MCF 10A (cell line): ENCODE results near the gene HEMGN. TPM values are rescaled to one million over a fixed set of nuclear protein-coding genes. Genes with fewer than 3 reads are reported as not detected.

Source experiments
- BruUV-seq: library from RNA; stranded (reverse); fragments of 400-500 nt; replicated peaks from 2 replicates; lab custom pipeline; 2021; lab: Mats Ljungman, UMichigan
- CTCF ChIA-PET: fragments of 300-600 bp; sonication (Branson Sonifier 250); formaldehyde crosslinking; extraction: SDS; loops from one replicate; lab custom pipeline; 2021; ENCODE audit warnings: antibody characterized with exemption, inconsistent platforms; lab: Yijun Ruan, JAX
- POLR2A ChIA-PET: fragments of 300-600, 350-650 bp; sonication (Branson Sonifier 250); formaldehyde crosslinking; extraction: SDS; loops from one replicate; lab custom pipeline; 2020; ENCODE audit warnings: antibody characterized with exemption, inconsistent platforms; lab: Yijun Ruan, JAX
- DNase-seq: peaks from one replicate; pipeline ENCODE4 v3.0.0-alpha.2; 2018; ENCODE audit not compliant: unreplicated experiment
- H3K27ac Mint-ChIP-seq: one replicate; pipeline ENCODE4 v1.8.0; 2022; ENCODE audit warnings: mild to moderate bottlenecking, low read depth, mixed read lengths; ENCODE audit not compliant: unreplicated experiment
- H3K27me3 Mint-ChIP-seq: one replicate; pipeline ENCODE4 v1.8.0; 2022; ENCODE audit warnings: mixed read lengths; ENCODE audit not compliant: insufficient read depth, unreplicated experiment
- H3K36me3 Mint-ChIP-seq: one replicate; pipeline ENCODE4 v1.8.0; 2022; ENCODE audit warnings: mild to moderate bottlenecking, moderate library complexity, mixed read lengths; ENCODE audit not compliant: insufficient read depth, unreplicated experiment
- H3K4me1 Mint-ChIP-seq: one replicate; pipeline ENCODE4 v1.8.0; 2022; ENCODE audit warnings: mixed read lengths; ENCODE audit not compliant: insufficient read depth, unreplicated experiment
- H3K4me3 Mint-ChIP-seq: one replicate; pipeline ENCODE4 v1.8.0; 2022; ENCODE audit warnings: mild to moderate bottlenecking, moderate library complexity, mixed read lengths; ENCODE audit not compliant: unreplicated experiment
- H3K9me3 Mint-ChIP-seq: one replicate; pipeline ENCODE4 v1.8.0; 2022; ENCODE audit warnings: mixed read lengths; ENCODE audit not compliant: unreplicated experiment
- intact Hi-C: fragments of 100-400 bp; cut with micrococcal nuclease; formaldehyde crosslinking; loops from 2 replicates; pipeline ENCODE4 v1.14.1; 2022
- total RNA-seq: library from RNA; stranded (reverse); gene quantifications from 2 replicates; pipeline ENCODE4 v1.2.3, GENCODE V29; 2022
- TF ChIP-seq, protein P1 (sequence below): fragments of 200-600 bp; IDR thresholded peaks from one replicate; pipeline ENCODE4 v1.8.0; 2022; ENCODE audit warnings: antibody characterized with exemption, mild to moderate bottlenecking; ENCODE audit not compliant: unreplicated experiment

The HEMGN gene
- total RNA-seq, 1 experiment from 2014 or later: not detected

DNA sequence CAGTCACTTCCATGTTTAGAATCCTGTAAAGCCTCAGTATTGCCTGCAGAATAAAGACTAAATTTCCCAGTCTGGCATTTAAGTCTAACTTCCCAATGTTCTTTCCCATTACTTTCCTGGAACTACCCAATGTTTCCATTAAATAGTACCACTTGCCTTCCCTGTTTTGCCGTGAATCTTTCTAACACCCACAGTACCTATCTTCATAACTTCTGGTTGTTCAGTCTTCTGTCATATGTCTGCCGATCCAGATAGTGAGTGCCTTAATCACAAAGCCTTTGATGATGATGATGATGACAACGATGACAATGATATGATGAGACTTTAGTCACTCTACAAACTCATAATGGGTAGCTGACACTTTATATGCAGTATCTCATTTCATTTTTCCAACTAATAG is 6.6 kb upstream of the HEMGN start:
- Mint-ChIP-seq H3K9me3 (peaks cover under 1% of the 10 kb centered on the region), H3K4me3 (no peak overlapping the region), H3K27me3 (peaks cover 55% of the 10 kb centered on the region), H3K36me3 (no peaks in the 10 kb centered on the region), H3K4me1 (no peaks in the 10 kb centered on the region), H3K27ac (no peak overlapping the region)
- POLR2A ChIA-PET: no interaction called here
- no TSS peak for BruUV-seq
- CTCF ChIA-PET: interaction anchor here (0.6 kb wide), 1 partner anchor 234 kb away, joined by 4 read pairs; no protein-coding TSS in a partner anchor
- intact Hi-C loops: no loop called here
- no peak for DNase-seq
- TF ChIP-seq, protein P1, sequence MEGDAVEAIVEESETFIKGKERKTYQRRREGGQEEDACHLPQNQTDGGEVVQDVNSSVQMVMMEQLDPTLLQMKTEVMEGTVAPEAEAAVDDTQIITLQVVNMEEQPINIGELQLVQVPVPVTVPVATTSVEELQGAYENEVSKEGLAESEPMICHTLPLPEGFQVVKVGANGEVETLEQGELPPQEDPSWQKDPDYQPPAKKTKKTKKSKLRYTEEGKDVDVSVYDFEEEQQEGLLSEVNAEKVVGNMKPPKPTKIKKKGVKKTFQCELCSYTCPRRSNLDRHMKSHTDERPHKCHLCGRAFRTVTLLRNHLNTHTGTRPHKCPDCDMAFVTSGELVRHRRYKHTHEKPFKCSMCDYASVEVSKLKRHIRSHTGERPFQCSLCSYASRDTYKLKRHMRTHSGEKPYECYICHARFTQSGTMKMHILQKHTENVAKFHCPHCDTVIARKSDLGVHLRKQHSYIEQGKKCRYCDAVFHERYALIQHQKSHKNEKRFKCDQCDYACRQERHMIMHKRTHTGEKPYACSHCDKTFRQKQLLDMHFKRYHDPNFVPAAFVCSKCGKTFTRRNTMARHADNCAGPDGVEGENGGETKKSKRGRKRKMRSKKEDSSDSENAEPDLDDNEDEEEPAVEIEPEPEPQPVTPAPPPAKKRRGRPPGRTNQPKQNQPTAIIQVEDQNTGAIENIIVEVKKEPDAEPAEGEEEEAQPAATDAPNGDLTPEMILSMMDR: no peak

DNA sequence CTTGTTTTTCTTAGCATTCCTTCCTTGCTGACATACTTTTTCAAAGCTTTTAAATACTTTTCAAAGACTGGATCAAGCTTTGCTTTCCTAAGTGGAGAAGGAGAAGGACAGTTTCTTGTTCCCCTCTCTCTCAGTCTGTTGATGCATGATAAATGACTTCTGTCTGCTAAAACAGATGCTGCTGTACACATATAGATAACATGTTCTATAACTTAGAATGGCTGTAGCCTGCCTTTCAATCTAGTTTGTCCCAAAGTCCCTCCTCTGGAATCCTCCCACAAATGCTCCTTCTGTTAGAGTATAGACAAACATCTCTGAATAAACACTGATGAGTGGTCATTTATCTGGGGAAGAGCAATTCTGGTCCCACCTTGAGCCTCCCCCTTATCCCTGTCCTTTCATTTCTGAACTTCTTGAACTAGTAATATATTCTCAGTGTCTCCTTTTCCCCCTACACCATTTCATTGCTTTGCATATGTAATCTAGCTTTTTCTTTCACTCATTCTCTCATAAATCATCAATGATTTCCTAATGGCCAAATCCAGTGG is 5.4 kb upstream of the HEMGN start:
- TF ChIP-seq, protein P1: no peak
- Mint-ChIP-seq H3K4me1 (no peaks in the 10 kb centered on the region), H3K4me3 (no peak overlapping the region), H3K9me3 (no peaks in the 10 kb centered on the region), H3K36me3 (no peaks in the 10 kb centered on the region), H3K27ac (no peak overlapping the region), H3K27me3 (peaks cover 44% of the 10 kb centered on the region)
- BruUV-seq: no TSS peak
- ChIA-PET POLR2A (interaction anchor here (0.6 to 1.4 kb wide), 2 partner anchors 20 to 205 kb away, joined by 3 to 4 read pairs; no protein-coding TSS in a partner anchor), CTCF (interaction anchor here (0.9 to 1.1 kb wide), 2 partner anchors 10 to 19 kb away, joined by 3 to 5 read pairs; no protein-coding TSS in a partner anchor)
- DNase-seq: no peak
- intact Hi-C loops: no loop called here

DNA sequence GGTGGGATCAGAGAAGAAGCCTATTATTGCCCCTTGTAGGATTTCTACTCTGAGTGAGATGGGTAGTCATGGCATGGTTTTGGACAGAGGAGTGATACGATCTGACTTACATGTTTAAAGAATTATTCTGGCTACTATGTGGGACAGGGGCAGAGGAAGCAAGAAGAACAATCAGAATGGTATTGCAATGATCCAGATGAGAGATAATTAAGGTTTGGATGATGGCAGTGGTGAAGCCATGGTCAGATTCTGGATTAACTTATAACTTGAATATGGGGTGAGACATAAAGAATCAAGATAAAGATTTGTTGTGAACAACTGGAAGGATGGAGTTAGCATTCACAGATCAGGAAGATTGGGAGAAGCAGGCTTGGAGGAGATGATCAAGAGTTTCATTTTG is 3.4 kb upstream of the HEMGN start:
- intact Hi-C loops: no loop called here
- Mint-ChIP-seq H3K27me3 (peaks cover 45% of the 10 kb centered on the region), H3K27ac (no peak overlapping the region), H3K9me3 (no peaks in the 10 kb centered on the region), H3K4me1 (no peaks in the 10 kb centered on the region), H3K36me3 (no peaks in the 10 kb centered on the region), H3K4me3 (no peak overlapping the region)
- BruUV-seq: no TSS peak
- ChIA-PET POLR2A (interaction anchor here (1.0 kb wide), 1 partner anchor 13 kb away, joined by 3 read pairs; no protein-coding TSS in a partner anchor), CTCF (interaction anchor here (1.3 kb wide), 1 partner anchor 18 kb away, joined by 3 read pairs; the partner anchor contains the start of gene TRMO)
- TF ChIP-seq, protein P1: no peak
- no peak for DNase-seq

DNA sequence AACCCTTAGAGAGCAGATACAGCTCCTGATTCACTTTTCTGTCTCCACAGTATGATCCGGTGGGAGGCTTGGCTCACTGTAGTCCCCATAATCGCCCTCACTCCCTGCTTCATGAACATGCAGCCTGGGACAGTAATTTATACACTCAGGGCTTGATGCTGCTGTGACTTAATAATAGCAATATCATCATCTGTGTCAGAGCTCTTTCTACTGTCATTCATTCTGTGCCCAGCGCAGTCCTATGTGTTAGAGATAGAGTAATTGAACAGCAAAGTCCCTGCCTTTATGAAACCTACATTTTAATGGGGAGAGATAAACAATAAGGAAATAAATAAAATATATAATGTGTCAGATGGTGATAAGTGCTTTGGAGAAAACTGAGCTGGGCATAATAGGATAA is 2.8 kb upstream of the HEMGN start:
- Mint-ChIP-seq H3K36me3 (no peaks in the 10 kb centered on the region), H3K9me3 (no peaks in the 10 kb centered on the region), H3K27ac (no peak overlapping the region), H3K4me3 (no peak overlapping the region), H3K27me3 (peaks cover 51% of the 10 kb centered on the region), H3K4me1 (no peaks in the 10 kb centered on the region)
- TF ChIP-seq, protein P1: no peak
- CTCF ChIA-PET: interaction anchor here (1.5 kb wide), 1 partner anchor 15 kb away, joined by 3 read pairs; no protein-coding TSS in a partner anchor
- intact Hi-C loops: no loop called here
- BruUV-seq: no TSS peak
- no peak for DNase-seq
- POLR2A ChIA-PET: no interaction called here
